HG02943 (cell line): Measurements from ENCODE around the gene RARS2.
"Not testable (repeated sequence)": the region's sequence is repeated elsewhere in the genome, so short reads cannot be mapped to it uniquely, and the experiment has no call there.

Experiments
- ATAC-seq: cut with Tn5 transposase; IDR thresholded peaks from one replicate; pipeline ENCODE4 v1.9.1; 2021; ENCODE audit warnings: mild to moderate bottlenecking, low read depth, moderate library complexity; ENCODE audit not compliant: unreplicated experiment

The RARS2 gene

GRCh38 chr6:87514831-87515230 is 75.0 kb downstream of the RARS2 start:
- ATAC-seq: no peak

- ATAC-seq: no peak
Measured at GRCh38 chr6:87504441-87504840, 85.3 kb downstream of the RARS2 start.

- no peak for ATAC-seq
Measured at GRCh38 chr6:87501809-87502572, 87.8 kb downstream of the RARS2 start.

- no peak for ATAC-seq
Measured at GRCh38 chr6:87498048-87498447, 91.7 kb downstream of the RARS2 start.

GRCh38 chr6:87494761-87495422 is 94.9 kb downstream of the RARS2 start:
- ATAC-seq: peak; percentile 78

- ATAC-seq: not testable (repeated sequence)
Measured at GRCh38 chr6:87489326-87489725, 100.5 kb downstream of the RARS2 start.

GRCh38 chr6:87487555-87487954 is 102.2 kb downstream of the RARS2 start:
- ATAC-seq: no peak

GRCh38 chr6:87484491-87484890 is 105.3 kb downstream of the RARS2 start:
- ATAC-seq: no peak

GRCh38 chr6:87483929-87484328 is 105.9 kb downstream of the RARS2 start:
- ATAC-seq: no peak

GRCh38 chr6:87482366-87482765 is 107.4 kb downstream of the RARS2 start:
- ATAC-seq: no peak

- no peak for ATAC-seq
Measured at GRCh38 chr6:87481931-87482330, 107.9 kb downstream of the RARS2 start.

GRCh38 chr6:87473419-87473903 is 116.3 kb downstream of the RARS2 start:
- ATAC-seq: peak; percentile 71

GRCh38 chr6:87472525-87473418 is 117.0 kb downstream of the RARS2 start, which contains the start of gene SLC35A1:
Gene SLC35A1 (plus strand): TSS chr6:87472974. CDS start chr6:87473004, 30 bp downstream.
- ATAC-seq: peak; percentile 88

GRCh38 chr6:87465051-87465450 is 124.7 kb downstream of the RARS2 start:
- no peak for ATAC-seq
